ENCODE data around the gene DDX43.
"Not testable (repeated sequence)": the region's sequence is repeated elsewhere in the genome, so short reads cannot be mapped to it uniquely, and the experiment has no call there.

DDX43 gene

GRCh38 chr6:73389854-73390253 is 4.8 kb upstream of the DDX43 start:
- no peak for DNase-seq

GRCh38 chr6:73391675-73392074 is 3.0 kb upstream of the DDX43 start:
- no peak for DNase-seq

- DNase-seq = not testable (repeated sequence)
Measured at GRCh38 chr6:73392188-73392587, 2.4 kb upstream of the DDX43 start.

GRCh38 chr6:73393278-73393677 is 1.4 kb upstream of the DDX43 start:
- no peak for DNase-seq

- no peak for DNase-seq
Measured at GRCh38 chr6:73395875-73396274, 1.2 kb downstream of the DDX43 start.

GRCh38 chr6:73400656-73401055 is 6.0 kb downstream of the DDX43 start:
- DNase-seq = no peak

- no peak for DNase-seq
Measured at GRCh38 chr6:73409395-73409794, 14.8 kb downstream of the DDX43 start.

- no peak for DNase-seq
Measured at GRCh38 chr6:73413102-73413501, 18.5 kb downstream of the DDX43 start.

GRCh38 chr6:73418081-73418741 is 23.6 kb downstream of the DDX43 start:
- no peak for DNase-seq

GRCh38 chr6:73421534-73421933 is 26.9 kb downstream of the DDX43 start:
- no peak for DNase-seq

GRCh38 chr6:73435236-73435635 is 40.6 kb downstream of the DDX43 start:
- no peak for DNase-seq

GRCh38 chr6:73443555-73443954 is 48.9 kb downstream of the DDX43 start:
- DNase-seq = no peak

GRCh38 chr6:73451223-73452106 is 56.8 kb downstream of the DDX43 start:
- DNase-seq = peak; percentile 29

- peak; percentile 82 for DNase-seq
Measured at GRCh38 chr6:73452107-73452461, 57.5 kb downstream of the DDX43 start, which contains the start of gene CGAS. Gene CGAS, minus strand, starts transcription at chr6:73452297. Its CDS starts 116 bp downstream, at chr6:73452181.

- DNase-seq = no peak
Measured at GRCh38 chr6:73455865-73456629, 61.4 kb downstream of the DDX43 start.

- DNase-seq = not testable (repeated sequence)
Measured at GRCh38 chr6:73459474-73459873, 64.8 kb downstream of the DDX43 start.

GRCh38 chr6:73460056-73460455 is 65.4 kb downstream of the DDX43 start:
- no peak for DNase-seq

GRCh38 chr6:73461537-73462350 is 67.1 kb downstream of the DDX43 start, which contains the start of gene MTO1:
Gene MTO1, plus strand, starts transcription at chr6:73461737. Its CDS starts 118 bp downstream, at chr6:73461855.
- DNase-seq = peak; percentile 75

All from GDM1 (cell line).